GM23248 (cell line): ENCODE measurements around the gene CD96. TPM values are rescaled to one million over a fixed set of nuclear protein-coding genes. Genes with fewer than 3 reads are reported as not detected.

Experiments used
- DNase-seq: peaks from one replicate; pipeline ENCODE4 v3.0.0-alpha.2; 2015
- H2AFZ ChIP-seq: fragments of 200-600 bp; sonication (generic); 2 replicates; pipeline ENCODE4 v1.6.1; 2016; ENCODE audit warnings: antibody characterized with exemption
- H3F3A ChIP-seq: fragments of 200-600 bp; sonication (generic); 2 replicates; pipeline ENCODE4 v1.6.1; 2016; ENCODE audit warnings: mild to moderate bottlenecking, antibody characterized with exemption, mixed run types; ENCODE audit not compliant: insufficient read depth
- H3K27ac ChIP-seq: fragments of 200-600 bp; sonication (generic); 2 replicates; pipeline ENCODE4 v1.5.1; 2016; ENCODE audit warnings: mild to moderate bottlenecking
- H3K27me3 ChIP-seq: fragments of 200-600 bp; sonication (generic); replicated peaks from 2 replicates; pipeline ENCODE4 v1.6.1; 2016; ENCODE audit warnings: mild to moderate bottlenecking; ENCODE audit not compliant: insufficient read depth
- H3K36me3 ChIP-seq: fragments of 200-600 bp; sonication (generic); 2 replicates; pipeline ENCODE4 v1.6.1; 2016; ENCODE audit warnings: low read depth, mild to moderate bottlenecking
- H3K4me1 ChIP-seq: fragments of 200-600 bp; sonication (generic); 2 replicates; pipeline ENCODE4 v1.6.1; 2016; ENCODE audit warnings: mild to moderate bottlenecking; ENCODE audit not compliant: insufficient read depth
- H3K4me2 ChIP-seq: fragments of 200-600 bp; sonication (generic); one replicate; pipeline ENCODE4 v1.6.1; 2016; ENCODE audit warnings: mild to moderate bottlenecking; ENCODE audit not compliant: unreplicated experiment
- H3K4me3 ChIP-seq: fragments of 200-600 bp; sonication (generic); 2 replicates; pipeline ENCODE4 v1.5.1; 2016; ENCODE audit warnings: mild to moderate bottlenecking
- H3K79me2 ChIP-seq: fragments of 200-600 bp; sonication (generic); 2 replicates; pipeline ENCODE4 v1.6.1; 2016; ENCODE audit warnings: mild to moderate bottlenecking; ENCODE audit not compliant: insufficient read depth
- H3K9ac ChIP-seq: fragments of 200-600 bp; sonication (generic); 2 replicates; pipeline ENCODE4 v1.6.1; 2016; ENCODE audit warnings: mild to moderate bottlenecking
- H3K9me2 ChIP-seq: fragments of 200-600 bp; sonication (generic); 2 replicates; pipeline ENCODE4 v1.6.1; 2016; ENCODE audit warnings: mixed run types, mild to moderate bottlenecking, moderate library complexity; ENCODE audit not compliant: insufficient read depth
- H3K9me3 ChIP-seq: fragments of 200-600 bp; sonication (generic); one replicate; pipeline ENCODE4 v1.6.1; 2017; ENCODE audit warnings: low read depth
- H4K20me1 ChIP-seq: fragments of 200-600 bp; sonication (generic); 2 replicates; pipeline ENCODE4 v1.6.0; 2016; ENCODE audit not compliant: insufficient read depth
- EZH2 ChIP-seq: fragments of 200-600 bp; sonication (generic); IDR thresholded peaks from 2 replicates; pipeline ENCODE4 v1.6.1; 2018; ENCODE audit warnings: antibody characterized with exemption, mild to moderate bottlenecking; ENCODE audit not compliant: insufficient read depth, poor library complexity, severe bottlenecking
- EZH2phosphoT487 ChIP-seq: fragments of 200-600 bp; sonication (generic); IDR thresholded peaks from 2 replicates; pipeline ENCODE4 v1.6.1; 2018; ENCODE audit warnings: antibody characterized with exemption, moderate library complexity, mild to moderate bottlenecking, low read depth; ENCODE audit not compliant: insufficient read depth
- WGBS, 2 experiments: methylation state at CpG; one replicate each; pipeline ENCODE4 v1.1.6; 2015 to 2017; ENCODE audit warnings: low lambda C conversion rate in 2 of 2, low coverage in 1 of 2; ENCODE audit errors: missing lambda C conversion rate in 2 of 2; 5-methylcytosine and 5-hydroxymethylcytosine counted together
- in situ Hi-C: fragments of 300-500 bp; cut with MboI; formaldehyde crosslinking; loops from 2 replicates; pipeline ENCODE4 v1.15.0; 2020
- polyA plus RNA-seq: library from polyadenylated mRNA; unstranded; fragments of >200 nt; fragmentation: Nextera tagmentation; extraction: Ambion mirVana; gene quantifications from 2 replicates; pipeline ENCODE4 v1.2.1, GENCODE V29; 2016
- total RNA-seq: library from RNA; depleted of rRNA; stranded (reverse); fragments of >200 nt; shearing (Covaris generic); gene quantifications from 2 replicates; pipeline ENCODE4 v1.2.3, GENCODE V29; 2014

CD96 gene
- total and polyA plus RNA-seq, 2 experiments from 2014 or later: not detected

- Histone ChIP-seq H3K4me1 (no peaks in the 10 kb centered on the region), H3K4me3 (no peak overlapping the region), H3K9ac (no peak overlapping the region), H3K36me3 (no peaks in the 10 kb centered on the region), H3K4me2 (no peak overlapping the region), H3K27me3 (no peaks in the 10 kb centered on the region), H3K9me3 (no peaks in the 10 kb centered on the region), H2AFZ (no peak overlapping the region), H3K9me2 (no peaks in the 10 kb centered on the region), H3F3A (no peaks in the 10 kb centered on the region), H3K27ac (no peak overlapping the region), H4K20me1 (no peaks in the 10 kb centered on the region), H3K79me2 (no peaks in the 10 kb centered on the region)
- no peak for DNase-seq
- in situ Hi-C loops: no loop called here
- WGBS, 2 experiments: 41 to 48% methylated on average over 3 of the region's 3 CpGs
- TF ChIP-seq EZH2: no peak
- TF ChIP-seq EZH2phosphoT487: no peak
Observed at GRCh38 chr3:111617406-111617805, 75.4 kb downstream of the CD96 start.

GRCh38 chr3:111617912-111618601 is 76.1 kb downstream of the CD96 start:
- DNase-seq: no peak
- Histone ChIP-seq H4K20me1 (no peaks in the 10 kb centered on the region), H3K9ac (no peak overlapping the region), H3K36me3 (no peaks in the 10 kb centered on the region), H3F3A (no peaks in the 10 kb centered on the region), H2AFZ (no peak overlapping the region), H3K4me2 (no peak overlapping the region), H3K27ac (no peak overlapping the region), H3K4me1 (no peaks in the 10 kb centered on the region), H3K27me3 (no peaks in the 10 kb centered on the region), H3K9me2 (no peaks in the 10 kb centered on the region), H3K4me3 (no peak overlapping the region), H3K9me3 (no peaks in the 10 kb centered on the region), H3K79me2 (no peaks in the 10 kb centered on the region)
- WGBS, 2 experiments: 70% methylated on average over 5 of the region's 5 CpGs
- in situ Hi-C loops: no loop called here
- no peak for TF ChIP-seq EZH2phosphoT487
- TF ChIP-seq EZH2: no peak

GRCh38 chr3:111618945-111619344 is 76.9 kb downstream of the CD96 start:
- Histone ChIP-seq H3K36me3 (no peaks in the 10 kb centered on the region), H3K27ac (no peak overlapping the region), H3K9me2 (no peaks in the 10 kb centered on the region), H3K4me1 (no peaks in the 10 kb centered on the region), H3K27me3 (no peaks in the 10 kb centered on the region), H2AFZ (no peak overlapping the region), H3K9ac (no peak overlapping the region), H3K79me2 (no peaks in the 10 kb centered on the region), H3K9me3 (no peaks in the 10 kb centered on the region), H3K4me2 (no peak overlapping the region), H4K20me1 (no peaks in the 10 kb centered on the region), H3F3A (no peaks in the 10 kb centered on the region), H3K4me3 (no peak overlapping the region)
- in situ Hi-C loops: no loop called here
- DNase-seq: no peak
- TF ChIP-seq EZH2: no peak
- TF ChIP-seq EZH2phosphoT487: no peak

GRCh38 chr3:111619833-111620232 is 77.8 kb downstream of the CD96 start:
- H3F3A ChIP-seq: no peaks in the 10 kb centered on the region
- no peaks in the 10 kb centered on the region for H3K36me3 ChIP-seq
- no peaks in the 10 kb centered on the region for H3K27me3 ChIP-seq
- H4K20me1 ChIP-seq: no peaks in the 10 kb centered on the region
- no peaks in the 10 kb centered on the region for H3K4me1 ChIP-seq
- 22 to 25% methylated on average over 3 of the region's 3 CpGs for WGBS, 2 experiments
- H3K4me2 ChIP-seq: no peak overlapping the region
- TF ChIP-seq EZH2: no peak
- TF ChIP-seq EZH2phosphoT487: no peak
- no peak overlapping the region for H2AFZ ChIP-seq
- peak; percentile 29 for DNase-seq
- H3K27ac ChIP-seq: no peak overlapping the region
- H3K4me3 ChIP-seq: no peak overlapping the region
- H3K9ac ChIP-seq: no peak overlapping the region
- H3K9me2 ChIP-seq: no peaks in the 10 kb centered on the region
- no peaks in the 10 kb centered on the region for H3K79me2 ChIP-seq
- no peaks in the 10 kb centered on the region for H3K9me3 ChIP-seq
- in situ Hi-C loops: no loop called here

GRCh38 chr3:111621535-111621934 is 79.5 kb downstream of the CD96 start:
- Histone ChIP-seq H3K9ac (no peak overlapping the region), H3K4me3 (no peak overlapping the region), H4K20me1 (no peaks in the 10 kb centered on the region), H3K9me2 (no peaks in the 10 kb centered on the region), H3K4me2 (no peak overlapping the region), H2AFZ (no peak overlapping the region), H3K79me2 (no peaks in the 10 kb centered on the region), H3F3A (no peaks in the 10 kb centered on the region), H3K36me3 (no peaks in the 10 kb centered on the region), H3K4me1 (no peaks in the 10 kb centered on the region), H3K9me3 (no peaks in the 10 kb centered on the region), H3K27me3 (no peaks in the 10 kb centered on the region), H3K27ac (no peak overlapping the region)
- no peak for DNase-seq
- no peak for TF ChIP-seq EZH2
- TF ChIP-seq EZH2phosphoT487: no peak
- 43 to 50% methylated on average over 5 of the region's 5 CpGs for WGBS, 2 experiments
- in situ Hi-C loops: no loop called here
